ENCODE data around the gene PSD2. TPM values are rescaled to one million over a fixed set of nuclear protein-coding genes. Genes with fewer than 3 reads are reported as not detected.
A peak's percentile ranks its signal among the peaks of the same experiment; 100 is the strongest.

Gene PSD2
- total RNA-seq, 2 donors from 2014 or later = not detected

- Mint-ChIP-seq H3K36me3 (ENCODE audit: insufficient read depth in 2 of 2) (no peaks in the 10 kb centered on the region), H3K9me3 (no peaks in the 10 kb centered on the region), H3K27ac (no peak overlapping the region), H3K27me3 (ENCODE audit: low read depth) (no peaks in the 10 kb centered on the region), H3K4me1 (ENCODE audit: low read depth) (no peaks in the 10 kb centered on the region), H3K4me3 (no peak overlapping the region)
- ATAC-seq (replicated peaks in 1 of 2) (no peak), DNase-seq (no peak)
Observed at GRCh38 chr5:139855451-139855850, 59.8 kb downstream of the PSD2 start.

- H3K9me3 Mint-ChIP-seq = no peaks in the 10 kb centered on the region
- DNase-seq (no peak), ATAC-seq (replicated peaks in 1 of 2) (no peak)
- H3K27me3 Mint-ChIP-seq (ENCODE audit: low read depth) = peaks cover 2% of the 10 kb centered on the region
- H3K27ac Mint-ChIP-seq = no peak overlapping the region
- no peak overlapping the region for H3K4me3 Mint-ChIP-seq
- H3K36me3 Mint-ChIP-seq (ENCODE audit: insufficient read depth in 2 of 2) = no peaks in the 10 kb centered on the region
- H3K4me1 Mint-ChIP-seq (ENCODE audit: low read depth) = no peaks in the 10 kb centered on the region
Observed at GRCh38 chr5:139855946-139856540, 60.4 kb downstream of the PSD2 start.

- peaks cover 5% of the 10 kb centered on the region for H3K27me3 Mint-ChIP-seq (ENCODE audit: low read depth)
- H3K4me3 Mint-ChIP-seq = no peak overlapping the region
- no peak overlapping the region for H3K27ac Mint-ChIP-seq
- H3K9me3 Mint-ChIP-seq = no peaks in the 10 kb centered on the region
- H3K4me1 Mint-ChIP-seq (ENCODE audit: low read depth) = no peaks in the 10 kb centered on the region
- no peak for ATAC-seq (replicated peaks in 1 of 2)
- DNase-seq = no peak
- H3K36me3 Mint-ChIP-seq (ENCODE audit: insufficient read depth in 2 of 2) = no peaks in the 10 kb centered on the region
Observed at GRCh38 chr5:139856714-139857113, 61.1 kb downstream of the PSD2 start.

- Mint-ChIP-seq H3K4me3 (no peak overlapping the region), H3K27me3 (ENCODE audit: low read depth) (peaks cover 5% of the 10 kb centered on the region), H3K4me1 (ENCODE audit: low read depth) (no peaks in the 10 kb centered on the region), H3K27ac (no peak overlapping the region), H3K36me3 (ENCODE audit: insufficient read depth in 2 of 2) (no peaks in the 10 kb centered on the region), H3K9me3 (no peaks in the 10 kb centered on the region)
- ATAC-seq (replicated peaks in 1 of 2) (no peak), DNase-seq (no peak)
Observed at GRCh38 chr5:139859013-139859412, 63.4 kb downstream of the PSD2 start.

- no peaks in the 10 kb centered on the region for H3K4me1 Mint-ChIP-seq (ENCODE audit: low read depth)
- H3K4me3 Mint-ChIP-seq = no peak overlapping the region
- no peaks in the 10 kb centered on the region for H3K36me3 Mint-ChIP-seq (ENCODE audit: insufficient read depth in 2 of 2)
- DNase-seq (no peak), ATAC-seq (replicated peaks in 1 of 2) (no peak)
- H3K27ac Mint-ChIP-seq = no peak overlapping the region
- H3K9me3 Mint-ChIP-seq = no peaks in the 10 kb centered on the region
- peaks cover 12% of the 10 kb centered on the region for H3K27me3 Mint-ChIP-seq (ENCODE audit: low read depth)
Observed at GRCh38 chr5:139861021-139861888, 65.6 kb downstream of the PSD2 start.

GRCh38 chr5:139861889-139862207 lies 66.2 kb downstream of the PSD2 start:
- H3K36me3 Mint-ChIP-seq (ENCODE audit: insufficient read depth in 2 of 2) = no peaks in the 10 kb centered on the region
- ATAC-seq (replicated peaks in 1 of 2) = no peak
- no peak overlapping the region for H3K4me3 Mint-ChIP-seq
- H3K27ac Mint-ChIP-seq = no peak overlapping the region
- no peak for DNase-seq
- H3K27me3 Mint-ChIP-seq (ENCODE audit: low read depth) = peaks cover 16% of the 10 kb centered on the region
- H3K9me3 Mint-ChIP-seq = no peaks in the 10 kb centered on the region
- no peaks in the 10 kb centered on the region for H3K4me1 Mint-ChIP-seq (ENCODE audit: low read depth)

- H3K9me3 Mint-ChIP-seq = no peaks in the 10 kb centered on the region
- no peak overlapping the region for H3K4me3 Mint-ChIP-seq
Observed at GRCh38 chr5:139862313-139862712, 66.7 kb downstream of the PSD2 start.

GRCh38 chr5:139862803-139863202 lies 67.2 kb downstream of the PSD2 start:
- Mint-ChIP-seq H3K27me3 (ENCODE audit: low read depth) (peaks cover 19% of the 10 kb centered on the region), H3K27ac (no peak overlapping the region), H3K4me1 (ENCODE audit: low read depth) (no peaks in the 10 kb centered on the region), H3K4me3 (no peak overlapping the region), H3K36me3 (ENCODE audit: insufficient read depth in 2 of 2) (no peaks in the 10 kb centered on the region), H3K9me3 (no peaks in the 10 kb centered on the region)
- DNase-seq (no peak), ATAC-seq (replicated peaks in 1 of 2) (no peak)

More at GRCh38 chr5:139862313-139862712, 66.7 kb downstream of the PSD2 start:
- H3K27ac Mint-ChIP-seq = no peak overlapping the region
- ATAC-seq (replicated peaks in 1 of 2) = no peak
- no peaks in the 10 kb centered on the region for H3K36me3 Mint-ChIP-seq (ENCODE audit: insufficient read depth in 2 of 2)
- no peaks in the 10 kb centered on the region for H3K4me1 Mint-ChIP-seq (ENCODE audit: low read depth)
- no peak for DNase-seq
- peaks cover 19% of the 10 kb centered on the region for H3K27me3 Mint-ChIP-seq (ENCODE audit: low read depth)

GRCh38 chr5:139863361-139863760 lies 67.8 kb downstream of the PSD2 start:
- Mint-ChIP-seq H3K36me3 (ENCODE audit: insufficient read depth in 2 of 2) (no peaks in the 10 kb centered on the region), H3K4me1 (ENCODE audit: low read depth) (no peaks in the 10 kb centered on the region), H3K9me3 (no peaks in the 10 kb centered on the region), H3K4me3 (no peak overlapping the region), H3K27me3 (ENCODE audit: low read depth) (peaks cover 24% of the 10 kb centered on the region), H3K27ac (no peak overlapping the region)
- ATAC-seq (replicated peaks in 1 of 2) (no peak), DNase-seq (no peak)

GRCh38 chr5:139863855-139864558 lies 68.4 kb downstream of the PSD2 start:
- peak; percentile 64 to 69 for DNase-seq
- Mint-ChIP-seq H3K4me1 (ENCODE audit: low read depth) (no peaks in the 10 kb centered on the region), H3K4me3 (no peak overlapping the region), H3K27ac (no peak overlapping the region), H3K27me3 (ENCODE audit: low read depth) (peaks cover 24% of the 10 kb centered on the region), H3K9me3 (no peaks in the 10 kb centered on the region), H3K36me3 (ENCODE audit: insufficient read depth in 2 of 2) (no peaks in the 10 kb centered on the region)
- ATAC-seq (replicated peaks in 1 of 2) = peak; percentile 65 to 75

GRCh38 chr5:139864716-139865483 lies 69.3 kb downstream of the PSD2 start:
- no peak overlapping the region for H3K27ac Mint-ChIP-seq
- H3K27me3 Mint-ChIP-seq (ENCODE audit: low read depth) = peaks cover 24% of the 10 kb centered on the region
- H3K4me1 Mint-ChIP-seq (ENCODE audit: low read depth) = no peaks in the 10 kb centered on the region
- DNase-seq (no peak), ATAC-seq (replicated peaks in 1 of 2) (no peak)
- H3K9me3 Mint-ChIP-seq = no peaks in the 10 kb centered on the region
- no peaks in the 10 kb centered on the region for H3K36me3 Mint-ChIP-seq (ENCODE audit: insufficient read depth in 2 of 2)
- H3K4me3 Mint-ChIP-seq = no peak overlapping the region

- Mint-ChIP-seq H3K9me3 (no peaks in the 10 kb centered on the region), H3K27me3 (ENCODE audit: low read depth) (peaks cover 19% of the 10 kb centered on the region)
Observed at GRCh38 chr5:139867109-139867508, 71.5 kb downstream of the PSD2 start.

GRCh38 chr5:139867581-139867980 lies 72.0 kb downstream of the PSD2 start:
- Mint-ChIP-seq H3K36me3 (ENCODE audit: insufficient read depth in 2 of 2) (no peaks in the 10 kb centered on the region), H3K4me1 (ENCODE audit: low read depth) (no peaks in the 10 kb centered on the region), H3K4me3 (no peak overlapping the region), H3K9me3 (no peaks in the 10 kb centered on the region), H3K27ac (no peak overlapping the region), H3K27me3 (ENCODE audit: low read depth) (peaks cover 19% of the 10 kb centered on the region)
- DNase-seq (no peak), ATAC-seq (replicated peaks in 1 of 2) (no peak)

More at GRCh38 chr5:139867109-139867508, 71.5 kb downstream of the PSD2 start:
- Mint-ChIP-seq H3K4me1 (ENCODE audit: low read depth) (no peaks in the 10 kb centered on the region), H3K36me3 (ENCODE audit: insufficient read depth in 2 of 2) (no peaks in the 10 kb centered on the region), H3K4me3 (no peak overlapping the region), H3K27ac (no peak overlapping the region)
- ATAC-seq (replicated peaks in 1 of 2) (no peak), DNase-seq (no peak)
